HEK293 (cell line): ENCODE results near the gene CAPN15.

Source experiments
- CTCF ChIA-PET: fragments of 350-600 bp; formaldehyde crosslinking; extraction: SDS; loops from one replicate; lab custom pipeline; 2021; ENCODE audit warnings: antibody characterized with exemption; lab: Yijun Ruan, JAX
- POLR2A ChIA-PET: fragments of 300-600 bp; formaldehyde crosslinking; extraction: SDS; loops from one replicate; lab custom pipeline; 2020; ENCODE audit warnings: antibody characterized with exemption, inconsistent platforms; lab: Yijun Ruan, JAX
- H3K27ac ChIP-seq: fragments of 200-500 bp; sonication (Bioruptor generic); 2 replicates; pipeline ENCODE4 v1.5.1; 2014; ENCODE audit warnings: low read depth, low read length, control low read depth, inconsistent platforms; ENCODE audit errors: extremely low read depth
- H3K36me3 ChIP-seq, 2 experiments: fragments of 200-500 bp in 1 of 2; sonication (Bioruptor generic) in 1 of 2; 1 replicate in 1 of 2; 2 replicates in 1 of 2; pipeline ENCODE4 v1.5.1; 2014 to 2017; ENCODE audit warnings: inconsistent platforms in 2 of 2, low read length in 2 of 2; ENCODE audit not compliant: control insufficient read depth in 2 of 2, insufficient read depth in 1 of 2
- H3K4me1 ChIP-seq: fragments of 200-500 bp; sonication (Bioruptor generic); 2 replicates; pipeline ENCODE4 v1.5.1; 2014; ENCODE audit warnings: mild to moderate bottlenecking, low read length, inconsistent platforms; ENCODE audit not compliant: control insufficient read depth, insufficient read depth
- H3K4me3 ChIP-seq: 2 replicates; pipeline ENCODE4 v1.5.1; 2011; ENCODE audit warnings: low read depth, mild to moderate bottlenecking, control low read depth, low read length, moderate library complexity
- H3K9me3 ChIP-seq: fragments of 200-500 bp; sonication (Bioruptor generic); 2 replicates; pipeline ENCODE4 v1.5.1; 2014; ENCODE audit warnings: low read depth, low read length, inconsistent platforms; ENCODE audit not compliant: control insufficient read depth, insufficient read depth
- GLIS1 ChIP-seq: fragments of 450-650 bp; formaldehyde crosslinking; IDR thresholded peaks from 2 replicates; pipeline ENCODE4 v1.5.1; 2016; ENCODE audit warnings: missing biosample characterization, missing genetic modification characterization
- HOXA7 ChIP-seq: sonication (generic); formaldehyde crosslinking; IDR thresholded peaks from 2 replicates; pipeline ENCODE4 v1.8.1; 2022; ENCODE audit warnings: missing genetic modification reagents, borderline replicate concordance
- KLF1 ChIP-seq: fragments of 450-650 bp; formaldehyde crosslinking; IDR thresholded peaks from 2 replicates; pipeline ENCODE4 v1.5.1; 2016; ENCODE audit warnings: missing biosample characterization, missing genetic modification characterization
- OVOL3 ChIP-seq: fragments of 450-650 bp; formaldehyde crosslinking; IDR thresholded peaks from 2 replicates; pipeline ENCODE4 v1.5.1; 2016; ENCODE audit warnings: missing biosample characterization, missing genetic modification characterization
- PRDM6 ChIP-seq: fragments of 450-650 bp; formaldehyde crosslinking; IDR thresholded peaks from 2 replicates; pipeline ENCODE4 v1.5.1; 2017; ENCODE audit warnings: missing biosample characterization, missing genetic modification characterization
- SCRT2 ChIP-seq: fragments of 450-650 bp; formaldehyde crosslinking; IDR thresholded peaks from 2 replicates; pipeline ENCODE4 v1.5.1; 2016; ENCODE audit warnings: missing biosample characterization, missing genetic modification characterization
- WT1 ChIP-seq: fragments of 450-650 bp; formaldehyde crosslinking; IDR thresholded peaks from 2 replicates; pipeline ENCODE4 v1.5.1; 2016; ENCODE audit warnings: missing biosample characterization, missing genetic modification characterization
- ZFHX2 ChIP-seq: fragments of 450-650 bp; formaldehyde crosslinking; conservative IDR thresholded peaks from 2 replicates; pipeline ENCODE4 v1.5.1; 2016; ENCODE audit warnings: missing biosample characterization, missing genetic modification characterization
- ZNF174 ChIP-seq: fragments of 450-650 bp; formaldehyde crosslinking; IDR thresholded peaks from 2 replicates; pipeline ENCODE4 v1.5.0; 2017; ENCODE audit warnings: missing biosample characterization, mild to moderate bottlenecking, missing genetic modification characterization
- ZNF2 ChIP-seq: fragments of 450-650 bp; formaldehyde crosslinking; IDR thresholded peaks from 2 replicates; pipeline ENCODE4 v1.5.1; 2016; ENCODE audit warnings: missing biosample characterization, missing genetic modification characterization
- ZNF221 ChIP-seq: fragments of 450-650 bp; formaldehyde crosslinking; IDR thresholded peaks from 2 replicates; pipeline ENCODE4 v1.5.1; 2017; ENCODE audit warnings: missing biosample characterization, missing genetic modification characterization, borderline replicate concordance
- ZNF239 ChIP-seq: fragments of 450-650 bp; formaldehyde crosslinking; IDR thresholded peaks from 2 replicates; pipeline ENCODE4 v1.5.1; 2016; ENCODE audit warnings: missing biosample characterization, missing genetic modification characterization
- ZNF350 ChIP-seq: fragments of 450-650 bp; formaldehyde crosslinking; IDR thresholded peaks from 2 replicates; pipeline ENCODE4 v1.5.0; 2017; ENCODE audit warnings: missing biosample characterization, mild to moderate bottlenecking, missing genetic modification characterization
- ZNF423 ChIP-seq: fragments of 450-650 bp; formaldehyde crosslinking; IDR thresholded peaks from 2 replicates; pipeline ENCODE4 v1.5.1; 2016; ENCODE audit warnings: missing biosample characterization, missing genetic modification characterization
- ZNF426 ChIP-seq: fragments of 450-650 bp; formaldehyde crosslinking; IDR thresholded peaks from 2 replicates; pipeline ENCODE4 v1.5.1; 2017; ENCODE audit warnings: missing biosample characterization, missing genetic modification characterization, mild to moderate bottlenecking, inconsistent platforms, moderate library complexity
- ZNF514 ChIP-seq: fragments of 450-650 bp; formaldehyde crosslinking; IDR thresholded peaks from 2 replicates; pipeline ENCODE4 v1.5.1; 2016; ENCODE audit warnings: missing biosample characterization, missing genetic modification characterization
- ZNF529 ChIP-seq: fragments of 450-650 bp; formaldehyde crosslinking; IDR thresholded peaks from 2 replicates; pipeline ENCODE4 v1.5.1; 2017; ENCODE audit warnings: missing genetic modification characterization, missing biosample characterization; ENCODE audit not compliant: insufficient replicate concordance
- ZNF561 ChIP-seq: fragments of 450-650 bp; IDR thresholded peaks from 2 replicates; pipeline ENCODE4 v1.5.1; 2018; ENCODE audit warnings: missing biosample characterization, missing genetic modification characterization, borderline replicate concordance
- ZNF677 ChIP-seq: fragments of 450-650 bp; IDR thresholded peaks from 2 replicates; pipeline ENCODE4 v1.5.0; 2018; ENCODE audit warnings: missing biosample characterization, mild to moderate bottlenecking, missing genetic modification characterization, moderate library complexity
- ZNF76 ChIP-seq: fragments of 450-650 bp; formaldehyde crosslinking; IDR thresholded peaks from 2 replicates; pipeline ENCODE4; 2016; ENCODE audit warnings: low read depth, missing biosample characterization, missing genetic modification characterization, borderline replicate concordance
- ZNF791 ChIP-seq: fragments of 450-650 bp; formaldehyde crosslinking; IDR thresholded peaks from 2 replicates; pipeline ENCODE4 v1.5.1; 2016; ENCODE audit warnings: missing biosample characterization, missing genetic modification characterization
- TF ChIP-seq, protein P1 (sequence below): fragments of 450-650 bp; formaldehyde crosslinking; IDR thresholded peaks from 2 replicates; pipeline ENCODE4 v1.5.1; 2016; ENCODE audit warnings: missing biosample characterization, missing genetic modification characterization
- TF ChIP-seq, protein P2 (sequence below): fragments of 450-650 bp; formaldehyde crosslinking; IDR thresholded peaks from 2 replicates; pipeline ENCODE4 v1.5.1; 2016; ENCODE audit warnings: missing biosample characterization, missing genetic modification characterization

The CAPN15 gene

DNA sequence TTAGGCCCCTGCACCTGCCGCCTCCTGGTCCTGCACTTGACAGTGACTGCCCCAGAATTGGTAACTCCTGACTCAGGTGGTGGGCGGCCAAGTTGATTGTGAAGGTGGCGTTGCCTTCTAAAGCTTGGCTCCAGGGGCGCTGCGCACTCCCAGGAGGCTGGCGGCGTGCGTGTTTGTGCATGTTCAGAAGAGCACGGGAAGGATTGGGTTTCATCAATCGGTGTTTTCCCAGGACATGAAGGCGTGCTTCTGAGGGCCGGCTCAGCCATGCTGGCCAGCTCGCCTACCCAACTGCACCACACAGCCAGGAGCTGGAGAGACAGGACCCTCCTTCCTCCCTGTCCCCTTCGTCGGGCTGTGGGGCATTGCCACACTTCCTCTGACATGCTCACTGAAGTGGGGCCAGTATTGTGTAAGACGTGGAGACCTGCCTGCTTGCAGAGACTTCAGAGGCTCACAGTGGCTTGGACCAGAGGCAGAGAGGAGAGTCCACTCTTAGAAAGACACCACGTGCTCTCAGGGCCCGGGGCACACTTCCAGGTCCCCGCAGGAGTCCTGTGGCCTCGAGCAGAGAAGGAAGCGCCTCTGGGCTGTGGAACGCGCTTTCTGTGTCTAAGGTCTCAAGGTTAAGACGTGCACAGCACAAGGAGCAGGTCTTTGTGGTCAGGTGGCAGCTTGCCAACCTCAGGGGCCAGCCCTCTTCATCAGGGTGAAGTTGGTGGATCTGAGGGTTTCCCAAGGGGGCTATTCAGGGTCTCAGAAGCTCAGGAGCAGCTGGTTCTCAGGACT lies 65.2 kb downstream of the CAPN15 start (continued):
- TF ChIP-seq, protein P1, sequence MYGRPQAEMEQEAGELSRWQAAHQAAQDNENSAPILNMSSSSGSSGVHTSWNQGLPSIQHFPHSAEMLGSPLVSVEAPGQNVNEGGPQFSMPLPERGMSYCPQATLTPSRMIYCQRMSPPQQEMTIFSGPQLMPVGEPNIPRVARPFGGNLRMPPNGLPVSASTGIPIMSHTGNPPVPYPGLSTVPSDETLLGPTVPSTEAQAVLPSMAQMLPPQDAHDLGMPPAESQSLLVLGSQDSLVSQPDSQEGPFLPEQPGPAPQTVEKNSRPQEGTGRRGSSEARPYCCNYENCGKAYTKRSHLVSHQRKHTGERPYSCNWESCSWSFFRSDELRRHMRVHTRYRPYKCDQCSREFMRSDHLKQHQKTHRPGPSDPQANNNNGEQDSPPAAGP (tag by site-specific recombination), result peak; percentile 71
- no peak for TF ChIP-seq OVOL3 (tag by site-specific recombination)
- TF ChIP-seq ZNF426 (tag by site-specific recombination), result no peak
- no peak for TF ChIP-seq HOXA7 (CRISPR knock-in tag)
- TF ChIP-seq GLIS1, result peak; percentile 92
- no peak for TF ChIP-seq ZNF423 (tag by site-specific recombination)
- TF ChIP-seq, protein P2, sequence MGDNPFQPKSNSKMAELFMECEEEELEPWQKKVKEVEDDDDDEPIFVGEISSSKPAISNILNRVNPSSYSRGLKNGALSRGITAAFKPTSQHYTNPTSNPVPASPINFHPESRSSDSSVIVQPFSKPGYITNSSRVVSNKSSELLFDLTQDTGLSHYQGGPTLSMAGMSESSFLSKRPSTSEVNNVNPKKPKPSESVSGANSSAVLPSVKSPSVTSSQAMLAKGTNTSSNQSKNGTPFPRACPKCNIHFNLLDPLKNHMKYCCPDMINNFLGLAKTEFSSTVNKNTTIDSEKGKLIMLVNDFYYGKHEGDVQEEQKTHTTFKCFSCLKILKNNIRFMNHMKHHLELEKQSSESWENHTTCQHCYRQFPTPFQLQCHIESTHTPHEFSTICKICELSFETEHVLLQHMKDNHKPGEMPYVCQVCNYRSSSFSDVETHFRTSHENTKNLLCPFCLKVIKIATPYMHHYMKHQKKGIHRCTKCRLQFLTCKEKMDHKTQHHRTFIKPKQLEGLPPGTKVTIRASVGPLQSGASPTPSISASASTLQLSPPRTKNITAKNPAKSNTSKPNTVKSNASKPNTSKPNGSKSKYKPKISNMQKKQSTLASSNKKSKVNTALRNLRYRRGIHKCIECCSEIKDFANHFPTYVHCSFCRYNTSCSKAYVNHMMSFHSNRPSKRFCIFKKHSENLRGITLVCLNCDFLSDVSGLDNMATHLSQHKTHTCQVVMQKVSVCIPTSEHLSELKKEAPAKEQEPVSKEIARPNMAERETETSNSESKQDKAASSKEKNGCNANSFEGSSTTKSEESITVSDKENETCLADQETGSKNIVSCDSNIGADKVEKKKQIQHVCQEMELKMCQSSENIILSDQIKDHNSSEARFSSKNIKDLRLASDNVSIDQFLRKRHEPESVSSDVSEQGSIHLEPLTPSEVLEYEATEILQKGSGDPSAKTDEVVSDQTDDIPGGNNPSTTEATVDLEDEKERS, result no peak
- no peak for TF ChIP-seq WT1 (tag by site-specific recombination)
- TF ChIP-seq PRDM6 (tag by site-specific recombination), result no peak
- TF ChIP-seq ZNF221 (tag by site-specific recombination), result no peak
- no peak for TF ChIP-seq ZNF239
- no peak for TF ChIP-seq ZNF174 (tag by site-specific recombination)
- TF ChIP-seq ZNF561 (tag by site-specific recombination), result no peak
- no peak for TF ChIP-seq ZNF677 (tag by site-specific recombination)

DNA sequence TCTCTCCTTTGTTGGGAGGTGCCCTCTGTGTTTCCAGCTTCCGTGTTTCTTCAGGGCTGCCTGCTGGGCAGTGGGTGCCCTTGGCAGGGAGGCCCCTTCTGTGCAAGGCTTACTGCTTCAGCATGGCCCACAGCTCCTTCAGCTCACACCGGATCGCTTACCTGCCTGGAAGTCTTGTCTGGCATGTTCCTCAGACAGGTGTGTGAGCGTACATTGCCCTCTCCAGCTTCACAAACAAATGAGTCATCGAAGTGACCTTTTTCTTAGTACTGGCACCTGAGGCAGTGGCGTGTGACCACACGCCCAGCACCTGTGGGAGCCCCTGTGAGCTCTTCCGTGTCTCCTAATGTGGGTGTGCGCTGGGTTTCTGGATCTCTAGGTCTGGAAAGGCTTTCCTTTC lies 65.9 kb downstream of the CAPN15 start:
- Histone ChIP-seq H3K9me3 (no peaks in the 10 kb centered on the region), H3K27ac (no peak overlapping the region), H3K36me3 (peaks cover 0 to 8% of the 10 kb centered on the region in 2 experiments; a peak in 1 of 3 replicates), H3K4me1 (peaks cover 10% of the 10 kb centered on the region; the same call in 1 of the 2 replicates), H3K4me3 (no peak overlapping the region)
- TF ChIP-seq SCRT2 (tag by site-specific recombination), result peak; percentile 72
- TF ChIP-seq ZNF529 (tag by site-specific recombination), result no peak
- ChIA-PET CTCF (interaction anchor here (1.5 kb wide), 1 partner anchor 8 kb away, joined by 4 read pairs; no protein-coding TSS in a partner anchor), POLR2A (no interaction called here)

DNA sequence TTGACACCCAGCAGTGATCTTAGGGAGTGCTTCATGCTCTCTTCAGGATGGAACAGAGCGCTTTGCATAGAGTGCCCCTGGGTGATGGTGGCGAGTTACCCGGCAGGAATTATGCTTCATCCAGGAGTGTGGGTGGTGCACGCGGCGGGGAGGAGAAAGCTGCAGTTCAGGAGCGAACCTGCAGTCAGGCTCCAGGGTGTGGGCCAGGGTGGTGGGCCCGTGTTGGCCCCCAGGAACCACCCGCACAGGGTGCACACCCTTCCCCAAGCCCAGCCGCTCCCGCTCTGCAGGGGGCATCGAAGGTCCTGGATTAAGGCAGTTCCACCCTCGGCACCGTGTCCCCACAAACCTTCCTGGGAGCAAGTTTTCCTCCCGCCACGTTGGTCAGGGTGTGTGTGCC lies 66.3 kb downstream of the CAPN15 start:
- no peaks in the 10 kb centered on the region for H3K9me3 ChIP-seq
- peaks cover 0 to 10% of the 10 kb centered on the region in 2 experiments; a peak in 1 of 3 replicates for H3K36me3 ChIP-seq
- POLR2A ChIA-PET, result no interaction called here
- CTCF ChIA-PET, result interaction anchor here (1.1 to 1.5 kb wide), 2 partner anchors 8 to 17 kb away, joined by 3 to 4 read pairs; no protein-coding TSS in a partner anchor
- TF ChIP-seq KLF1 (peak; percentile 55), ZFHX2 (tag by site-specific recombination) (peak; percentile 48; the same call in 1 of the 2 replicates), ZNF350 (no peak), ZNF514 (tag by site-specific recombination) (no peak), ZNF76 (tag by site-specific recombination) (no peak), ZNF2 (tag by site-specific recombination) (no peak), ZNF791 (tag by site-specific recombination) (no peak), GLIS1 (0 out of 2 replicates have a peak, but pooled peaks have one; percentile 10)
- TF ChIP-seq, protein P1 (tag by site-specific recombination), result peak; percentile 17; the same call in 1 of the 2 replicates
- TF ChIP-seq, all 188 proteins: peak for 4
- Histone ChIP-seq H3K4me1 (peaks cover 10% of the 10 kb centered on the region; the same call in 1 of the 2 replicates), H3K27ac (no peak overlapping the region), H3K4me3 (no peak overlapping the region)
